Measurements from ENCODE around the gene SPAST.
"Not testable (repeated sequence)": the region's sequence is repeated elsewhere in the genome, so short reads cannot be mapped to it uniquely, and the experiment has no call there.

Gene SPAST

DNA sequence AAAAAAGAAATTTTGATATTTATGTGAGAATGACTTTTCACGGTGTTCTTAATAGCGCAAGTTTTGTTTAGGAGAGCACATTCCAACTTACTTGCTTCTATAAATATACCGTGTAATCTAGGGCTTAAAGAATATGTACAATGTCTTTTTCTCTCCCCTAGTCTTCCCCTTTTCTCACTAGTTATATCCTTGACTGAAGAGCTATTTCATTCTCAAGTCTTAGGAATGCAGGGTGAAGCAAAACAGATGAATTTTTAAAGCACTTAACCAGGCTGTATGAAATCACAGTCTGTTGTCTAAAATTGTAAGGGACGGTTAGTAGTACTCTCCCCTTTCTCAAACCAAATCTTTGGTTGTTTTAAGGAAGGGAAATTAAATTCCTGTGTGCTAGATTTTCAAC is 72.7 kb downstream of the SPAST start:
- no peak overlapping the region for H3K27ac Mint-ChIP-seq
- H3K9me3 Mint-ChIP-seq, result no peaks in the 10 kb centered on the region
- H3K36me3 Mint-ChIP-seq (ENCODE audit: low read depth), result peaks cover 50% of the 10 kb centered on the region
- no peak for DNase-seq
- H3K4me1 Mint-ChIP-seq, result no peaks in the 10 kb centered on the region
- TF ChIP-seq, protein P1, sequence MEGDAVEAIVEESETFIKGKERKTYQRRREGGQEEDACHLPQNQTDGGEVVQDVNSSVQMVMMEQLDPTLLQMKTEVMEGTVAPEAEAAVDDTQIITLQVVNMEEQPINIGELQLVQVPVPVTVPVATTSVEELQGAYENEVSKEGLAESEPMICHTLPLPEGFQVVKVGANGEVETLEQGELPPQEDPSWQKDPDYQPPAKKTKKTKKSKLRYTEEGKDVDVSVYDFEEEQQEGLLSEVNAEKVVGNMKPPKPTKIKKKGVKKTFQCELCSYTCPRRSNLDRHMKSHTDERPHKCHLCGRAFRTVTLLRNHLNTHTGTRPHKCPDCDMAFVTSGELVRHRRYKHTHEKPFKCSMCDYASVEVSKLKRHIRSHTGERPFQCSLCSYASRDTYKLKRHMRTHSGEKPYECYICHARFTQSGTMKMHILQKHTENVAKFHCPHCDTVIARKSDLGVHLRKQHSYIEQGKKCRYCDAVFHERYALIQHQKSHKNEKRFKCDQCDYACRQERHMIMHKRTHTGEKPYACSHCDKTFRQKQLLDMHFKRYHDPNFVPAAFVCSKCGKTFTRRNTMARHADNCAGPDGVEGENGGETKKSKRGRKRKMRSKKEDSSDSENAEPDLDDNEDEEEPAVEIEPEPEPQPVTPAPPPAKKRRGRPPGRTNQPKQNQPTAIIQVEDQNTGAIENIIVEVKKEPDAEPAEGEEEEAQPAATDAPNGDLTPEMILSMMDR (IDR thresholded peaks at IDR 0.05), result no peak
- H3K4me3 Mint-ChIP-seq, result no peak overlapping the region
- H3K27me3 Mint-ChIP-seq (ENCODE audit: low read depth, poor library complexity), result no peaks in the 10 kb centered on the region

DNA sequence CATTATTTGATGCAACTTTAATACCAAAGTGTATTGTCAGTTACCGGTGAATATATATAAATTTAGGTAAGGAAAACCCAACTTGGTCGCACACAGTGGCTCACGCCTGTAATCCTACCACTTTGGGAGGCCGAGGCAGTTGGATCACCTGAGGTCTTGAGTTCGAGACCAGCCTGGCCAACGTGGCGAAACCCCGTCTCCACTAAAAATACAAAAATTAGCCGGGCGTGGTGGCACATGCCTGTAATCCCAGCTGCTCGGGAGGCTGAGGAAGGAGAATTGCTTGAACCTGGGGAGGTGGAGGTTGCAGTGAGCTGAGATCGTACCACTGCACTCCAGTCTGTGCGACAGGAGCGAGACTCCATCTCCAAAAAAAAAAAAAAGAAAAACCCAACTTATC is 88.2 kb downstream of the SPAST start:
- peaks cover 23% of the 10 kb centered on the region for H3K36me3 Mint-ChIP-seq (ENCODE audit: low read depth)
- not testable (repeated sequence) for H3K4me3 Mint-ChIP-seq; H3K4me1 Mint-ChIP-seq; H3K9me3 Mint-ChIP-seq; H3K27ac Mint-ChIP-seq; H3K27me3 Mint-ChIP-seq (ENCODE audit: low read depth, poor library complexity); DNase-seq

- peaks cover 13% of the 10 kb centered on the region for H3K9me3 Mint-ChIP-seq
- TF ChIP-seq, protein P1 (IDR thresholded peaks at IDR 0.05), result no peak
- H3K36me3 Mint-ChIP-seq (ENCODE audit: low read depth), result peaks cover 14% of the 10 kb centered on the region
- H3K4me3 Mint-ChIP-seq, result no peak overlapping the region
- no peaks in the 10 kb centered on the region for H3K27me3 Mint-ChIP-seq (ENCODE audit: low read depth, poor library complexity)
- no peak for DNase-seq
- no peak overlapping the region for H3K27ac Mint-ChIP-seq
- H3K4me1 Mint-ChIP-seq, result peaks cover 2% of the 10 kb centered on the region
These were observed 96.3 kb downstream of the SPAST start for GRCh38 chr2:32159678-32160077.

DNA sequence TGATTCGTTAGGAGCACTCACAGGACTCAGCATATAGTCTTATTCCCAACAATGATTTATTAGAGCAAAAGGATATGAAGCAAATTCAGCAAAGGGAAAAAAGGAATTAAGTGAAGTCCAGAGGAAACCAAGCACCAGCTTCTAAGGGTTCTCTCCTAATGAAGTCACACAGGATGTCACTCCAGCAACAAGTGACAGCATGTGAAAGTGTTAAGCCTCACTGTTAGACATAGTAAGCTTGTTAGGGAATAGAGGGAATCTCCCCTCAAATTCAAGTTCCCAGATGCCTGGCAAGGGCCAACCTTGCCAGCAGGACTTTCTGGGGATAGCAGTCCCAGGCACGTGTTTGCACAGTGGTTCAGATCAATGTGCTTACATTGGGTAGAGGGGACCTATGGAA is 97.9 kb downstream of the SPAST start:
- Mint-ChIP-seq H3K36me3 (ENCODE audit: low read depth) (peaks cover 14% of the 10 kb centered on the region), H3K9me3 (peaks cover 13% of the 10 kb centered on the region), H3K27ac (no peak overlapping the region), H3K4me1 (peaks cover 15% of the 10 kb centered on the region), H3K27me3 (ENCODE audit: low read depth, poor library complexity) (no peaks in the 10 kb centered on the region), H3K4me3 (no peak overlapping the region)
- no peak for DNase-seq
- TF ChIP-seq, protein P1 (IDR thresholded peaks at IDR 0.05), result no peak

DNA sequence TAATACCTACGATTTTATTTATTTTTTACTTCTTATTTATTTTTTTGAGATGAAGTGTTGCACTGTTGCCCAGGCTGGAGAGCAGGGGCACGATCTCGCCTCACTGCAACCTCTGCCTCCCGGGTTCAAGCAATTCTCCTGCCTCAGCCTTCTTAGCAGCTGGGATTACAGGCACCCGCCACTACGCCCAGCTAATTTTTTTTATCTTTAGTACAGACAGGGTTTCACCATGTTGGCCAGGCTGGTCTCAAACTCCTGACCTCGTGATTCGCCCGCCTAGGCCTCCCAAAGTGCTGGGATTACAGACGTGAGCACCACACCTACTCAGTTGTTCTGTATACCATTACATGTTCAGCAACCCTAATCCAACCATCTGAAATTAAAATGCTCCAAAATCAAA is 100.9 kb downstream of the SPAST start:
- peaks cover 23% of the 10 kb centered on the region for H3K36me3 Mint-ChIP-seq (ENCODE audit: low read depth)
- not testable (repeated sequence) for H3K9me3 Mint-ChIP-seq; DNase-seq; H3K27ac Mint-ChIP-seq; H3K27me3 Mint-ChIP-seq (ENCODE audit: low read depth, poor library complexity)
- H3K4me1 Mint-ChIP-seq, result peaks cover 31% of the 10 kb centered on the region
- peak overlapping the region; percentile 99 for H3K4me3 Mint-ChIP-seq

DNA sequence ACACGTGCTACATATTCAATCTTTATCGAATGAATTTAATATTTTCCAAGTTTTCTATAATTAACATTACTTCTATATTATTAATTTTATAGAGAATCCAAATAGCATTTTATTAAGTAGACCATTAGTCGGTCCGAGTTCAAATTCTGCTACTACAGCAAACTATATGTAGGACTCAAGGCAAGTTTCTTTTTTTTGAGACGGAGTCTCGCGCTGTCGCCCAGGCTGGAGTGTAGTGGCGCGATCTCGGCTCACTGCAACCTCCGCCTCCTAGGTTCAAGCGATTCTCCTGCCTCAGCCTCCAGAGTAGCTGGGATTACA is 101.6 kb downstream of the SPAST start:
- Mint-ChIP-seq H3K4me1 (peaks cover 31% of the 10 kb centered on the region), H3K27ac (peak overlapping the region; percentile 99), H3K4me3 (peak overlapping the region; percentile 99), H3K36me3 (ENCODE audit: low read depth) (peaks cover 17% of the 10 kb centered on the region)
- DNase-seq; H3K9me3 Mint-ChIP-seq; H3K27me3 Mint-ChIP-seq (ENCODE audit: low read depth, poor library complexity): not testable (repeated sequence)

GRCh38 chr2:32166115-32166574 is 102.8 kb downstream of the SPAST start:
- peak overlapping the region; percentile 99 for H3K4me3 Mint-ChIP-seq
- no peaks in the 10 kb centered on the region for H3K9me3 Mint-ChIP-seq
- H3K4me1 Mint-ChIP-seq, result peaks cover 31% of the 10 kb centered on the region
- TF ChIP-seq, protein P1 (IDR thresholded peaks at IDR 0.05), result no peak
- H3K36me3 Mint-ChIP-seq (ENCODE audit: low read depth), result peaks cover 17% of the 10 kb centered on the region
- H3K27ac Mint-ChIP-seq, result peak overlapping the region; percentile 99
- DNase-seq, result no peak
- H3K27me3 Mint-ChIP-seq (ENCODE audit: low read depth, poor library complexity), result no peaks in the 10 kb centered on the region

Data from nephron progenitor cell (in vitro differentiated cells).